ENCODE results near the gene NANOS1.

DNA sequence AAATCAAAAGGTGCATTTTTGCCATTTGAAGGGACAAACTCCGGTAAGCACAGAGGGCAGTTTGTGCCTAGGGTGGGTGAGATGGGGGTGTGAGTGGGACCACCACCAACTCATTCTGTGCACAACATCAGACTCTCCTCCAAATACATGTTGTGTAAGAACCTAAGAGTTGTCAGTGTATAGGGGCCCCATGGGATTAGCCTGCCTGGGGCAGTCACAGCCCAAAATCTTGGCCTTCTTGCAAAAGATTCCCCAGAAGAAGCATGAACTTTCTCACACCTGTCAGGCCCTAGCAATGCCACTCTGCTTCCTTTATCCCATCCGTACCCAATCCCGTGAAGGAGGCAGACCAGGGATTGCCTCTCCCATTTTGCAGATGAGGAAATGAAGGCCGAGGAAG lies 47.1 kb upstream of the NANOS1 start:
- TF ChIP-seq POLR2AphosphoS5 (IDR thresholded peaks at IDR 0.05; ENCODE audit: low read depth, low read length), result no peak
- no peak for TF ChIP-seq TAF1 (IDR thresholded peaks at IDR 0.05; ENCODE audit: borderline replicate concordance, insufficient read depth, low read length)
- TF ChIP-seq, protein P1, sequence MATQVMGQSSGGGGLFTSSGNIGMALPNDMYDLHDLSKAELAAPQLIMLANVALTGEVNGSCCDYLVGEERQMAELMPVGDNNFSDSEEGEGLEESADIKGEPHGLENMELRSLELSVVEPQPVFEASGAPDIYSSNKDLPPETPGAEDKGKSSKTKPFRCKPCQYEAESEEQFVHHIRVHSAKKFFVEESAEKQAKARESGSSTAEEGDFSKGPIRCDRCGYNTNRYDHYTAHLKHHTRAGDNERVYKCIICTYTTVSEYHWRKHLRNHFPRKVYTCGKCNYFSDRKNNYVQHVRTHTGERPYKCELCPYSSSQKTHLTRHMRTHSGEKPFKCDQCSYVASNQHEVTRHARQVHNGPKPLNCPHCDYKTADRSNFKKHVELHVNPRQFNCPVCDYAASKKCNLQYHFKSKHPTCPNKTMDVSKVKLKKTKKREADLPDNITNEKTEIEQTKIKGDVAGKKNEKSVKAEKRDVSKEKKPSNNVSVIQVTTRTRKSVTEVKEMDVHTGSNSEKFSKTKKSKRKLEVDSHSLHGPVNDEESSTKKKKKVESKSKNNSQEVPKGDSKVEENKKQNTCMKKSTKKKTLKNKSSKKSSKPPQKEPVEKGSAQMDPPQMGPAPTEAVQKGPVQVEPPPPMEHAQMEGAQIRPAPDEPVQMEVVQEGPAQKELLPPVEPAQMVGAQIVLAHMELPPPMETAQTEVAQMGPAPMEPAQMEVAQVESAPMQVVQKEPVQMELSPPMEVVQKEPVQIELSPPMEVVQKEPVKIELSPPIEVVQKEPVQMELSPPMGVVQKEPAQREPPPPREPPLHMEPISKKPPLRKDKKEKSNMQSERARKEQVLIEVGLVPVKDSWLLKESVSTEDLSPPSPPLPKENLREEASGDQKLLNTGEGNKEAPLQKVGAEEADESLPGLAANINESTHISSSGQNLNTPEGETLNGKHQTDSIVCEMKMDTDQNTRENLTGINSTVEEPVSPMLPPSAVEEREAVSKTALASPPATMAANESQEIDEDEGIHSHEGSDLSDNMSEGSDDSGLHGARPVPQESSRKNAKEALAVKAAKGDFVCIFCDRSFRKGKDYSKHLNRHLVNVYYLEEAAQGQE (IDR thresholded peaks at IDR 0.05; ENCODE audit: insufficient read depth in 1 of 2, low read depth in 2 of 2, low read length in 2 of 2), result no peak
- TF ChIP-seq FOXP2 (optimal IDR thresholded peaks at IDR 0.05; ENCODE audit: borderline replicate concordance, extremely low read depth, extremely low read length, insufficient read depth), result no peak
- TF ChIP-seq SIN3A (IDR thresholded peaks at IDR 0.05; ENCODE audit: borderline replicate concordance, insufficient read depth, low read length), result no peak
